ENCODE data around the gene CDK19. TPM values are rescaled to one million over a fixed set of nuclear protein-coding genes. Genes with fewer than 3 reads are reported as not detected.
"Not testable (repeated sequence)": the region's sequence is repeated elsewhere in the genome, so short reads cannot be mapped to it uniquely, and the experiment has no call there.

Gene CDK19
- total and polyA plus RNA-seq, 5 donors from 2014 or later, result 1.4 to 16.5 (median 1.6) TPM

- no peaks in the 10 kb centered on the region for H3K27me3 ChIP-seq (ENCODE audit: control insufficient read depth, insufficient read depth, low read length)
- H3K4me1 ChIP-seq (ENCODE audit: control insufficient read depth, insufficient read depth, low read length, poor library complexity, severe bottlenecking), result no peaks in the 10 kb centered on the region
- no peaks in the 10 kb centered on the region for H3K9me3 ChIP-seq (ENCODE audit: control insufficient read depth in 2 of 2, low read length in 2 of 2)
- Mint-ChIP-seq H3K9me3 (peaks cover 0 to 5% (median 0%) of the 10 kb centered on the region in 7 donors), H3K27me3 (no peaks in the 10 kb centered on the region), H3K36me3 (peaks cover 13% of the 10 kb centered on the region), H3K4me1 (no peaks in the 10 kb centered on the region), H3K27ac (no peak overlapping the region), H3K4me3 (no peak overlapping the region)
- no peak overlapping the region for H3K4me3 ChIP-seq (ENCODE audit: low read depth, low read length)
- DNase-seq, result no peak
- no peak overlapping the region for H3K27ac ChIP-seq (ENCODE audit: insufficient read depth, low read length, poor library complexity, severe bottlenecking)
- no peaks in the 10 kb centered on the region for H3K36me3 ChIP-seq (ENCODE audit: control insufficient read depth, insufficient read depth, low read length)
- no peak for ATAC-seq (ENCODE audit: low read depth in 2 of 2)
Observed at GRCh38 chr6:110606151-110606550, 209.1 kb downstream of the CDK19 start.

GRCh38 chr6:110600640-110601039 lies 214.6 kb downstream of the CDK19 start:
- H3K27me3 Mint-ChIP-seq; H3K27ac ChIP-seq (ENCODE audit: insufficient read depth, low read length, poor library complexity, severe bottlenecking); H3K36me3 ChIP-seq (ENCODE audit: control insufficient read depth, insufficient read depth, low read length); H3K9me3 ChIP-seq (ENCODE audit: control insufficient read depth in 2 of 2, low read length in 2 of 2); H3K4me3 ChIP-seq (ENCODE audit: low read depth, low read length); H3K4me1 Mint-ChIP-seq; ATAC-seq (ENCODE audit: low read depth in 2 of 2); DNase-seq; H3K27me3 ChIP-seq (ENCODE audit: control insufficient read depth, insufficient read depth, low read length); H3K4me3 Mint-ChIP-seq; H3K27ac Mint-ChIP-seq; H3K36me3 Mint-ChIP-seq; H3K4me1 ChIP-seq (ENCODE audit: control insufficient read depth, insufficient read depth, low read length, poor library complexity, severe bottlenecking); H3K9me3 Mint-ChIP-seq: not testable (repeated sequence)

DNA sequence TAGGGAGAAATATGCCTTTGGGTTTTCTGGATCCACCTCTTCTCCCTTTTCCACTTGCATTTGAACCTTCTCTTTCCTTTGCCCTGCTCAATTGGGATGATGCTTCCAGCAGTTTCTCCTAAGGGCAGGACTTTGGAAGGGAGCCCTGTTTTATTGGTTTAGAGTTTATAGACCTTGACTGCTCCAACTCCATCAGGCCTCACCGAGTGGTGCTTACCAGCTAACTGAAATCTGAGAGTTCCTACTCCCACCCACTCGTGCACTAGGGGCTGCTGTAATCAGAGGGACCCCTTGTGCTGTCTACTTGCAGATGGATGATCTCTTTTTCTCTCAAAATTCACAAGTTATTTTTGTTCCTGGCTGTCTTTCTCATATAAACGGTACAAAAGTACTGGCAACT lies 217.5 kb downstream of the CDK19 start:
- H3K4me1 ChIP-seq (ENCODE audit: control insufficient read depth, insufficient read depth, low read length, poor library complexity, severe bottlenecking), result no peaks in the 10 kb centered on the region
- H3K27ac Mint-ChIP-seq, result no peak overlapping the region
- H3K4me1 Mint-ChIP-seq, result no peaks in the 10 kb centered on the region

GRCh38 chr6:110596354-110596753 lies 218.9 kb downstream of the CDK19 start:
- Mint-ChIP-seq H3K36me3 (peaks cover 4% of the 10 kb centered on the region), H3K27ac (no peak overlapping the region), H3K4me1 (peaks cover 0 to 4% (median 0%) of the 10 kb centered on the region in 4 donors), H3K9me3 (peaks cover 0 to 6% (median 0%) of the 10 kb centered on the region in 7 donors), H3K27me3 (no peaks in the 10 kb centered on the region), H3K4me3 (no peak overlapping the region)
- H3K4me3 ChIP-seq (ENCODE audit: low read depth, low read length), result no peak overlapping the region
- DNase-seq (no peak), ATAC-seq (ENCODE audit: low read depth in 2 of 2) (no peak)
- no peaks in the 10 kb centered on the region for H3K36me3 ChIP-seq (ENCODE audit: control insufficient read depth, insufficient read depth, low read length)
- H3K27ac ChIP-seq (ENCODE audit: insufficient read depth, low read length, poor library complexity, severe bottlenecking), result no peak overlapping the region
- no peaks in the 10 kb centered on the region for H3K27me3 ChIP-seq (ENCODE audit: control insufficient read depth, insufficient read depth, low read length)
- no peaks in the 10 kb centered on the region for H3K9me3 ChIP-seq (ENCODE audit: control insufficient read depth in 2 of 2, low read length in 2 of 2)
- H3K4me1 ChIP-seq (ENCODE audit: control insufficient read depth, insufficient read depth, low read length, poor library complexity, severe bottlenecking), result no peaks in the 10 kb centered on the region

More for the DNA sequence above, 217.5 kb downstream of the CDK19 start:
- Histone ChIP-seq H3K27ac (ENCODE audit: insufficient read depth, low read length, poor library complexity, severe bottlenecking) (no peak overlapping the region), H3K27me3 (ENCODE audit: control insufficient read depth, insufficient read depth, low read length) (no peaks in the 10 kb centered on the region), H3K9me3 (ENCODE audit: control insufficient read depth in 2 of 2, low read length in 2 of 2) (no peaks in the 10 kb centered on the region), H3K4me3 (ENCODE audit: low read depth, low read length) (no peak overlapping the region), H3K36me3 (ENCODE audit: control insufficient read depth, insufficient read depth, low read length) (no peaks in the 10 kb centered on the region)
- Mint-ChIP-seq H3K9me3 (peaks cover 0 to 5% (median 0%) of the 10 kb centered on the region in 7 donors), H3K4me3 (no peak overlapping the region), H3K27me3 (no peaks in the 10 kb centered on the region), H3K36me3 (peaks cover 4% of the 10 kb centered on the region)
- DNase-seq, result no peak
- ATAC-seq (ENCODE audit: low read depth in 2 of 2), result no peak

DNA sequence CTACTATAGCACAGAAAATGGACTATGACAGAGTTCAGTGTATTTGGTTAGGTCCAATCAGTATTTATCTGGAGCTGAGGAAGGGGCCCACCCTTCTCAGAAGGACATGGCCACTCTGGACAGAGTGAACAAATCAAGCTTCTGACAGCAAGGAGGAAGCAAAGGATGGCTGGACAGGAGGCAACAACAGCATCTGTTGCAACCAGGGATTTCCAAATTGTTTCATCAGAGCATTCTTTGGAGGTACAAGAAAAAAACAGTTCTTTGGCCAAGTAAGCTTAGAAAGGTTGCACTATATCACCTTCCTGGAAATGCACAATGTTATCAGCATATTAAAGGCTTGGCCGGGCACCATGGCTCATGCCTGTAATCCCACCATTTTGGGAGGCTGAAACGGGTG lies 220.2 kb downstream of the CDK19 start:
- Mint-ChIP-seq H3K9me3 (peaks cover 0 to 5% (median 0%) of the 10 kb centered on the region in 7 donors), H3K4me1 (peaks cover 0 to 8% (median 4%) of the 10 kb centered on the region in 4 donors), H3K27me3 (no peaks in the 10 kb centered on the region), H3K36me3 (peaks cover 4% of the 10 kb centered on the region), H3K4me3 (no peak overlapping the region), H3K27ac (no peak overlapping the region)
- ATAC-seq (ENCODE audit: low read depth in 2 of 2), result no peak
- Histone ChIP-seq H3K27ac (ENCODE audit: insufficient read depth, low read length, poor library complexity, severe bottlenecking) (no peak overlapping the region), H3K4me1 (ENCODE audit: control insufficient read depth, insufficient read depth, low read length, poor library complexity, severe bottlenecking) (no peaks in the 10 kb centered on the region), H3K4me3 (ENCODE audit: low read depth, low read length) (no peak overlapping the region), H3K9me3 (ENCODE audit: control insufficient read depth in 2 of 2, low read length in 2 of 2) (no peaks in the 10 kb centered on the region), H3K36me3 (ENCODE audit: control insufficient read depth, insufficient read depth, low read length) (no peaks in the 10 kb centered on the region), H3K27me3 (ENCODE audit: control insufficient read depth, insufficient read depth, low read length) (no peaks in the 10 kb centered on the region)
- no peak for DNase-seq

DNA sequence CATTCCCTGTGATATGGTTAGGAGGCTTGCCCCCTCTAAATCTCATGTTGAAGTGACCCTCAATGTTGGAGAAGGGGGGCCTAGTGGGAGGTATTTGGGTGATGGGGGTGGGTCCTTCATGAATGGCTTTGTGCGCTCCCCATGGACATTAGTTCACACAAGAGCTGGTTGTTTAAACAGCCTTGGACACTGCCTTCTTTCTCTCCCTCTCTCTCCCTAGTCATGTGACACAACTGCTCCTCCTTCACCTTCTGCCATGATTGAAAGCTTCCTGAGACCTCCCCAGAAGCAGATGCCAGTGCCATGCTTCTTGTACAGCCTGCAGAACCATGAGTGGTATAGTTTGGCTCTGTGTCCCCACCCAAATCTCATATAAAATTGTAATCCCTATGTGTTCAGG lies 221.6 kb downstream of the CDK19 start:
- H3K27ac Mint-ChIP-seq, result no peak overlapping the region
- no peak for DNase-seq

GRCh38 chr6:110592765-110593164 lies 222.5 kb downstream of the CDK19 start:
- Mint-ChIP-seq H3K4me3 (no peak overlapping the region), H3K27me3 (no peaks in the 10 kb centered on the region), H3K9me3 (peaks cover 0 to 5% (median 0%) of the 10 kb centered on the region in 7 donors), H3K4me1 (peaks cover 0 to 16% (median 4%) of the 10 kb centered on the region in 4 donors), H3K27ac (no peak overlapping the region), H3K36me3 (no peaks in the 10 kb centered on the region)
- H3K27me3 ChIP-seq (ENCODE audit: control insufficient read depth, insufficient read depth, low read length), result no peaks in the 10 kb centered on the region
- ATAC-seq (ENCODE audit: low read depth in 2 of 2) (no peak), DNase-seq (no peak)
- no peaks in the 10 kb centered on the region for H3K9me3 ChIP-seq (ENCODE audit: control insufficient read depth in 2 of 2, low read length in 2 of 2)
- H3K27ac ChIP-seq (ENCODE audit: insufficient read depth, low read length, poor library complexity, severe bottlenecking), result no peak overlapping the region
- H3K4me1 ChIP-seq (ENCODE audit: control insufficient read depth, insufficient read depth, low read length, poor library complexity, severe bottlenecking), result no peaks in the 10 kb centered on the region
- H3K36me3 ChIP-seq (ENCODE audit: control insufficient read depth, insufficient read depth, low read length), result no peaks in the 10 kb centered on the region
- H3K4me3 ChIP-seq (ENCODE audit: low read depth, low read length), result no peak overlapping the region

More for the DNA sequence above, 221.6 kb downstream of the CDK19 start:
- no peak overlapping the region for H3K4me3 ChIP-seq (ENCODE audit: low read depth, low read length)
- Mint-ChIP-seq H3K4me3 (no peak overlapping the region), H3K9me3 (peaks cover 0 to 5% (median 0%) of the 10 kb centered on the region in 7 donors), H3K27me3 (no peaks in the 10 kb centered on the region), H3K4me1 (peaks cover 0 to 16% (median 4%) of the 10 kb centered on the region in 4 donors), H3K36me3 (no peaks in the 10 kb centered on the region)
- no peak overlapping the region for H3K27ac ChIP-seq (ENCODE audit: insufficient read depth, low read length, poor library complexity, severe bottlenecking)
- no peaks in the 10 kb centered on the region for H3K4me1 ChIP-seq (ENCODE audit: control insufficient read depth, insufficient read depth, low read length, poor library complexity, severe bottlenecking)
- H3K9me3 ChIP-seq (ENCODE audit: control insufficient read depth in 2 of 2, low read length in 2 of 2), result no peaks in the 10 kb centered on the region
- H3K27me3 ChIP-seq (ENCODE audit: control insufficient read depth, insufficient read depth, low read length), result no peaks in the 10 kb centered on the region
- no peak for ATAC-seq (ENCODE audit: low read depth in 2 of 2)
- no peaks in the 10 kb centered on the region for H3K36me3 ChIP-seq (ENCODE audit: control insufficient read depth, insufficient read depth, low read length)

DNA sequence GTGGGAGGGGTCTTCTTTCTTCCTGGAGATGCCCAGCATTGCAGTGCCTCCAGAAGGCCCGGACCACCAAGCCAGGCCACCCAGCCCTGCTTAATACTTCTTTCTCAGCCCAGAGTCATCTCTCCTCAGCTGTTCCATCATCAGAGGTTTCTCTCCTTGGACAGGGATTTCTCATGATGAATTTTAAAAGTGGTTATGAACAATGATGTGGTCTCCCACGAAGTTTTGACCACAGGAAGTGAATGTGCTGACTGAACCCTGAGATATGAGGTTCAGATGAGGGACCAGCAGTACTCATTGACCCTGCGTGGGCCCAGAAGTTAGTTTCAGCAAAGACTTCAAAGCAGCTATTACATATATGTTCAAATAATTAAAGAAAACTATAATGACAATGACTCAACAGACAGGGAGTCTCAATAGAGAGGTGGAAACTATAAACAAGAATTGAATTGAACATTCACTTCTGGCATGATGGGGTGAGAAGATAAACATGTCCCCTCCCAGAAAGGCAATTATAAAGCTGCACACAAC lies 224.4 kb downstream of the CDK19 start:
- H3K36me3 ChIP-seq (ENCODE audit: control insufficient read depth, insufficient read depth, low read length), result no peaks in the 10 kb centered on the region
- H3K27me3 Mint-ChIP-seq, result no peaks in the 10 kb centered on the region
- DNase-seq, result no peak
- no peak overlapping the region for H3K4me3 ChIP-seq (ENCODE audit: low read depth, low read length)
- H3K27ac ChIP-seq (ENCODE audit: insufficient read depth, low read length, poor library complexity, severe bottlenecking), result no peak overlapping the region
- no peak overlapping the region for H3K27ac Mint-ChIP-seq
- H3K27me3 ChIP-seq (ENCODE audit: control insufficient read depth, insufficient read depth, low read length), result no peaks in the 10 kb centered on the region
- peaks cover 0 to 5% (median 0%) of the 10 kb centered on the region in 7 donors for H3K9me3 Mint-ChIP-seq
- H3K4me1 ChIP-seq (ENCODE audit: control insufficient read depth, insufficient read depth, low read length, poor library complexity, severe bottlenecking), result no peaks in the 10 kb centered on the region
- ATAC-seq (ENCODE audit: low read depth in 2 of 2), result no peak
- H3K9me3 ChIP-seq (ENCODE audit: control insufficient read depth in 2 of 2, low read length in 2 of 2), result no peaks in the 10 kb centered on the region
- peaks cover 0 to 16% (median 4%) of the 10 kb centered on the region in 4 donors for H3K4me1 Mint-ChIP-seq
- no peak overlapping the region for H3K4me3 Mint-ChIP-seq
- no peaks in the 10 kb centered on the region for H3K36me3 Mint-ChIP-seq
